Stimulated activated CD8-positive, alpha-beta memory T cell treated with anti-CD3 and anti-CD28 coated beads, Interleukin-12 subunit alpha, Interleukin-12 subunit beta, amount 100 ng/mL, for 24 hours (primary cell): ENCODE measurements around the gene SRCIN1.

Source experiments
- DNase-seq: peaks from one replicate; pipeline ENCODE4 v3.0.0-alpha.2; 2020; ENCODE audit errors: extremely low read depth

SRCIN1 gene

GRCh38 chr17:38598995-38599394, 6.8 kb downstream of the SRCIN1 start:
- DNase-seq = no peak

- DNase-seq = no peak
Observed at GRCh38 chr17:38598536-38598935, 7.2 kb downstream of the SRCIN1 start.

GRCh38 chr17:38597375-38597774, 8.4 kb downstream of the SRCIN1 start:
- DNase-seq = no peak

- no peak for DNase-seq
Observed at GRCh38 chr17:38596651-38597050, 9.1 kb downstream of the SRCIN1 start.

GRCh38 chr17:38595892-38596291, 9.9 kb downstream of the SRCIN1 start:
- no peak for DNase-seq

- DNase-seq = no peak
Observed at GRCh38 chr17:38594152-38594551, 11.6 kb downstream of the SRCIN1 start.

- no peak for DNase-seq
Observed at GRCh38 chr17:38592487-38592886, 13.3 kb downstream of the SRCIN1 start.

- DNase-seq = no peak
Observed at GRCh38 chr17:38591759-38592241, 14.0 kb downstream of the SRCIN1 start.

GRCh38 chr17:38590988-38591758, 14.6 kb downstream of the SRCIN1 start:
- DNase-seq = no peak

GRCh38 chr17:38589462-38590114, 16.2 kb downstream of the SRCIN1 start:
- DNase-seq = no peak

GRCh38 chr17:38588788-38589174, 17.0 kb downstream of the SRCIN1 start:
- DNase-seq = no peak

GRCh38 chr17:38587947-38588787, 17.6 kb downstream of the SRCIN1 start:
- DNase-seq = no peak

- no peak for DNase-seq
Observed at GRCh38 chr17:38587203-38587602, 18.5 kb downstream of the SRCIN1 start.

- no peak for DNase-seq
Observed at GRCh38 chr17:38586788-38587187, 19.0 kb downstream of the SRCIN1 start.

GRCh38 chr17:38585918-38586529, 19.7 kb downstream of the SRCIN1 start:
- DNase-seq = no peak

GRCh38 chr17:38585056-38585917, 20.5 kb downstream of the SRCIN1 start:
- DNase-seq = no peak

GRCh38 chr17:38584350-38584925, 21.3 kb downstream of the SRCIN1 start:
- DNase-seq = no peak

- DNase-seq = no peak
Observed at GRCh38 chr17:38583828-38584349, 21.9 kb downstream of the SRCIN1 start.

- no peak for DNase-seq
Observed at GRCh38 chr17:38583176-38583575, 22.6 kb downstream of the SRCIN1 start.

- no peak for DNase-seq
Observed at GRCh38 chr17:38582069-38582468, 23.7 kb downstream of the SRCIN1 start.
